H1 (cell line): ENCODE measurements around the gene CHFR. TPM values are rescaled to one million over a fixed set of nuclear protein-coding genes. Genes with fewer than 3 reads are reported as not detected.

ENCODE experiments used
- POU5F1 ChIP-seq: IDR thresholded peaks from 2 replicates; pipeline ENCODE4 v1.6.1; 2011; ENCODE audit warnings: low read depth, mild to moderate bottlenecking, low read length, moderate library complexity
- YY1 ChIP-seq: IDR thresholded peaks from 2 replicates; pipeline ENCODE4 v1.6.1; 2011; ENCODE audit warnings: low read depth, mild to moderate bottlenecking, low read length
- polyA plus RNA-seq, 7 experiments: library from polyadenylated mRNA; depleted of rRNA in 3 of 7; stranded (reverse) in 5 of 7; unstranded in 2 of 7; fragments of >200 nt in 5 of 7; fragments of 200-250 nt in 2 of 7; gene quantifications; 1 replicate in 5 of 7; 2 replicates in 1 of 7; 4 replicates in 1 of 7; pipeline versions ENCODE4 v1.2.1 to v1.2.3, GENCODE V29; 2011 to 2013; ENCODE audit warnings: missing spikeins in 2 of 7, mixed read lengths in 2 of 7
- total RNA-seq: library from RNA; stranded (reverse); fragmentation: NEBNext Ultra II Directional; extraction: Animal tissue kit (Norgen Biotek cat#: 25700); gene quantifications from 2 replicates; pipeline ENCODE4 v1.2.1, GENCODE V29; 2021
- TF ChIP-seq, protein P1 (sequence below), 3 experiments: IDR thresholded peaks; 1 replicate in 2 of 3; 2 replicates in 1 of 3; pipeline versions ENCODE4 v1.5.1 to v1.6.1; 2011; ENCODE audit warnings: low read length in 3 of 3, mild to moderate bottlenecking in 3 of 3, inconsistent platforms in 2 of 3, low read depth in 1 of 3, moderate library complexity in 1 of 3; ENCODE audit not compliant: insufficient read depth in 1 of 3; ENCODE audit errors: control extremely low read depth in 1 of 3

CHFR gene
- total and polyA plus RNA-seq, 2 of the 8 experiments (the other 6 are each of a cell fraction or from before 2014, with no cell fraction given): 31.4 to 44.6 TPM

GRCh38 chr12:132888852-132889251, 1.4 kb upstream of the CHFR start (continued):
- TF ChIP-seq, protein P1, sequence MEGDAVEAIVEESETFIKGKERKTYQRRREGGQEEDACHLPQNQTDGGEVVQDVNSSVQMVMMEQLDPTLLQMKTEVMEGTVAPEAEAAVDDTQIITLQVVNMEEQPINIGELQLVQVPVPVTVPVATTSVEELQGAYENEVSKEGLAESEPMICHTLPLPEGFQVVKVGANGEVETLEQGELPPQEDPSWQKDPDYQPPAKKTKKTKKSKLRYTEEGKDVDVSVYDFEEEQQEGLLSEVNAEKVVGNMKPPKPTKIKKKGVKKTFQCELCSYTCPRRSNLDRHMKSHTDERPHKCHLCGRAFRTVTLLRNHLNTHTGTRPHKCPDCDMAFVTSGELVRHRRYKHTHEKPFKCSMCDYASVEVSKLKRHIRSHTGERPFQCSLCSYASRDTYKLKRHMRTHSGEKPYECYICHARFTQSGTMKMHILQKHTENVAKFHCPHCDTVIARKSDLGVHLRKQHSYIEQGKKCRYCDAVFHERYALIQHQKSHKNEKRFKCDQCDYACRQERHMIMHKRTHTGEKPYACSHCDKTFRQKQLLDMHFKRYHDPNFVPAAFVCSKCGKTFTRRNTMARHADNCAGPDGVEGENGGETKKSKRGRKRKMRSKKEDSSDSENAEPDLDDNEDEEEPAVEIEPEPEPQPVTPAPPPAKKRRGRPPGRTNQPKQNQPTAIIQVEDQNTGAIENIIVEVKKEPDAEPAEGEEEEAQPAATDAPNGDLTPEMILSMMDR (IDR thresholded peaks at IDR 0.05; ENCODE audit: control extremely low read depth in 1 of 3, insufficient read depth in 1 of 3, low read depth in 1 of 3, low read length in 3 of 3): no peak
- TF ChIP-seq POU5F1 (peak; percentile 90), YY1 (no peak)
